ENCODE data around the gene ZCCHC8. TPM values are rescaled to one million over a fixed set of nuclear protein-coding genes. Genes with fewer than 3 reads are reported as not detected.
A peak's percentile ranks its signal among the peaks of the same experiment; 100 is the strongest.
"Not testable (repeated sequence)": the region's sequence is repeated elsewhere in the genome, so short reads cannot be mapped to it uniquely, and the experiment has no call there.

Gene ZCCHC8
- total RNA-seq, 2 experiments from 2014 or later, result 41.3 to 45.3 TPM

DNA sequence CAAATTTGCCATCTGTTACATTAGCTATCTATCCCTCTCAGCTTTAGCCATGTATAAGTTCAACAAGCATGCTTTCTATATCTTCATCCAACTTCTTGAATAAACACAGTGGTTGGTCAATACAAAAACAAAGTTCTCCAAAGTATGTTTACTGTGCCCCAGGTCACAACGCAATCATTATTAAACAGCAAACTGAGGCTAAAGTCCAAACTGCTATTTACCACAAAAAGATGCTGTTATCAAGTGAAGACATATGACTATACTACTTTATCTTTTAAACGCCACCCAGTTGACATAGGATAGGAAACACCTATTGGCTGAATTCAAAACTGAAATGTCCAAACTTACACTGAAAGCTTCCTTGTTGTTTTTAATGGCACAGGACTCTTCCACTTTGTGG, 11.7 kb downstream of the ZCCHC8 start:
- POLR2A ChIA-PET, result interaction anchor here (0.6 to 2.2 kb wide), 2 partner anchors 12 to 17 kb away, joined by 3 to 10 read pairs; partner anchors contain the start of gene ZCCHC8
- H3K4me3 Mint-ChIP-seq, result no peak overlapping the region
- H3K4me1 Mint-ChIP-seq (ENCODE audit: low read depth), result peaks cover 3% of the 10 kb centered on the region
- no peaks in the 10 kb centered on the region for H3K9me3 Mint-ChIP-seq (ENCODE audit: insufficient read depth)
- CTCF ChIA-PET, result interaction anchor here (1.3 to 2.3 kb wide), 3 partner anchors 9 to 17 kb away, joined by 3 to 11 read pairs (median 9); partner anchors contain the start of gene ZCCHC8
- H3K27me3 Mint-ChIP-seq (ENCODE audit: low read depth), result no peaks in the 10 kb centered on the region
- no peak overlapping the region for H3K27ac Mint-ChIP-seq
- peaks cover 57% of the 10 kb centered on the region for H3K36me3 Mint-ChIP-seq (ENCODE audit: low read depth)
- ATAC-seq (no peak), DNase-seq (no peak)

DNA sequence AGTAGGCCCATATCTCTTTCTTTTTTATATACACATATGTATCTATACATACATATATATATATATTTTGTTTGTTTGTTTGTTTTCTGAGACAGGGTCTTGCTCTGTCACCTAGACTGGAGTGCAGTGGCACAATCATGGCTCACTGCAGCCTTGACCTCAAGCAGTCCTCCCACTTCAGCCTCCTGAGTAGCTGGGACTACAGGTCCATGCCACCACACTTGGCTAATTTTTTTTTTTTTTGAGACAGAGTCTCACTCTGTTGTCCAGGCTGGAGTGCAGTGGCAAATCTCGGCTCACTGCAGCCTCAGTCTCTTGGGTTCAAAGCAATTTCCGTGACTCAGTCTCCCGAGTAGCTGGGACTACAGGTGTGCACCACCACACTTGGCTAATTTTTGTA, 12.9 kb downstream of the ZCCHC8 start:
- H3K27me3 Mint-ChIP-seq (ENCODE audit: low read depth); H3K9me3 Mint-ChIP-seq (ENCODE audit: insufficient read depth); ATAC-seq; H3K4me3 Mint-ChIP-seq; H3K27ac Mint-ChIP-seq; POLR2A ChIA-PET; DNase-seq; H3K4me1 Mint-ChIP-seq (ENCODE audit: low read depth): not testable (repeated sequence)
- CTCF ChIA-PET, result interaction anchor here (2.3 kb wide), 1 partner anchor 11 kb away, joined by 9 read pairs; no protein-coding TSS in a partner anchor
- H3K36me3 Mint-ChIP-seq (ENCODE audit: low read depth), result peaks cover 65% of the 10 kb centered on the region

DNA sequence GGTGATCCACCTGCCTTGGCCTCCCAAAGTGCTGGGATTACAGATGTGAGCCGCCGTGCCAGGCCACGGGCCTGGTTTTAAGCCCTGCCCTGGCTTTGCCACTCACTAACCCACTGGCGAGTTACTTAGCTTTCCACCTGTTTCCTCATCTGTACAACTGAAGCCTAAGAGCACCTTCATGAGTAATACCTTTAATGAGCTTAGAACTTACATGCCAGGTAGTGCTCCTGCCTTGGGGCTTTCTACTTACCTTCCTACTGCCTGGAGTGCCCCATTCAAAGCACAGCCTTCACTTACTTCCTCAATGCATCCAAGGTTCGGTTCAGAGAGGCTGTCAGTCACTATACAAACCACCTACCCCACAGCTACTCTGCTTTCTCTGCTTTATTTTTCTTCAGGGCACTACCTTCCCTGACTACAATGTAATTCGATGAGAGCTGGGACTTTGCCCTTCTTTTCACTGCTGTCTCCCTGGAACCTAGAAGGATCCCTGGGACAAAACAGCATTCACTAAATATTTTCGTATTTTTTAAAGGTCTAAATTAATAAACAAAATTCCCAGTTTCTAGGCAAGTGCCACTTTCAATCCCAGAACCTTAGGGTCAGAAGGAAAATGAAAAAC, 13.8 kb downstream of the ZCCHC8 start:
- Mint-ChIP-seq H3K9me3 (ENCODE audit: insufficient read depth) (no peaks in the 10 kb centered on the region), H3K27me3 (ENCODE audit: low read depth) (no peaks in the 10 kb centered on the region), H3K4me3 (no peak overlapping the region), H3K27ac (no peak overlapping the region), H3K36me3 (ENCODE audit: low read depth) (peaks cover 62% of the 10 kb centered on the region), H3K4me1 (ENCODE audit: low read depth) (peaks cover 5% of the 10 kb centered on the region)
- ATAC-seq (no peak), DNase-seq (no peak)
- ChIA-PET CTCF (no interaction called here), POLR2A (interaction anchor here (0.9 kb wide), 2 partner anchors 14 to 40 kb away, joined by 3 read pairs; partner anchors contain the start of gene RSRC2)

DNA sequence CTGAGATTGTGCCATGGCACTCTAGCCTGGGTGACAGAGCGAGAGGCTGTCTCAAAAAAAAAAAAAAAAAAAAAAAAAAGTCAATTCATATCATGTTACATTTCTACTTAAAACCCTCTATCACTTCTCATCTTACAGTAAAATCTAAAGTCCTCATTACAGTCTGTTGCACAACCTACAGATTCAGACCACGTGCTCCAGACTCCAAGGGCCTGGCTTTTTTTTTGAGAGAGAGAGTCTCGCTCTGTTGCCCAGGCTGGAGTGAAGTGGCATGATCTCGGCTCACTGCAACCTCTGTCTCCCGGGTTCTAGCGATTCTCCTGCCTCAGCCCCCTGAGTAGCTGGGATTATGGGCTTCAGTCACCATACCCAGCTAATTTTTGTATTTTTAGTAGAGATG, 14.4 kb downstream of the ZCCHC8 start:
- peaks cover 61% of the 10 kb centered on the region for H3K36me3 Mint-ChIP-seq (ENCODE audit: low read depth)
- ChIA-PET POLR2A (interaction anchor here (0.5 to 1.2 kb wide), 4 partner anchors 12 to 98 kb away, joined by 3 read pairs; partner anchors contain the start of gene RSRC2), CTCF (interaction anchor here (2.7 kb wide), 1 partner anchor 15 kb away, joined by 7 read pairs; no protein-coding TSS in a partner anchor)
- DNase-seq; H3K4me3 Mint-ChIP-seq; H3K27me3 Mint-ChIP-seq (ENCODE audit: low read depth); H3K27ac Mint-ChIP-seq; H3K4me1 Mint-ChIP-seq (ENCODE audit: low read depth); ATAC-seq; H3K9me3 Mint-ChIP-seq (ENCODE audit: insufficient read depth): not testable (repeated sequence)

DNA sequence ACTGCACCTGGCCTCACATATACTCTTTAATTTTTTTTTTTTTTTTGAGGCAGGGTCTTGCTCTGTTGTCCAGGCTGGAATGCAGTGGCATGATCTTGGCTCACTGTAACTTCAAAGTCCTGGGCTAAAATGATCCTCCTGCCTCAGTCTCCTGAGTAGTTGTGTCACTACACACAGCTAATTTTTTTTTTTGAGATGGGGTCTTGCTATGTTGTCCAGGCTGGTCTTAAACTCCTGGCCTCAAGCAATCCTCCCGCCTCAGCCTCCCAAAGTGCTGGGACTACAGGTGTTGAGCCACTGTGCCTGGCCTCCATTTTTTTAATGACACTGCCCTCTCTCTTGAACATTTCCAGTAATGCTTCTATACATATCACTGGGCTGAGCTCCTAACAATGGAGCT, 16.3 kb downstream of the ZCCHC8 start:
- not testable (repeated sequence) for H3K27me3 Mint-ChIP-seq (ENCODE audit: low read depth); ATAC-seq; H3K4me1 Mint-ChIP-seq (ENCODE audit: low read depth); H3K9me3 Mint-ChIP-seq (ENCODE audit: insufficient read depth); DNase-seq; H3K27ac Mint-ChIP-seq; H3K4me3 Mint-ChIP-seq
- peaks cover 61% of the 10 kb centered on the region for H3K36me3 Mint-ChIP-seq (ENCODE audit: low read depth)
- ChIA-PET POLR2A (interaction anchor here (0.7 to 1.5 kb wide), 2 partner anchors 43 to 155 kb away, joined by 3 to 4 read pairs; partner anchors contain the start of genes KNTC1 and RSRC2), CTCF (interaction anchor here (2.7 kb wide), 1 partner anchor 13 kb away, joined by 7 read pairs; no protein-coding TSS in a partner anchor)

DNA sequence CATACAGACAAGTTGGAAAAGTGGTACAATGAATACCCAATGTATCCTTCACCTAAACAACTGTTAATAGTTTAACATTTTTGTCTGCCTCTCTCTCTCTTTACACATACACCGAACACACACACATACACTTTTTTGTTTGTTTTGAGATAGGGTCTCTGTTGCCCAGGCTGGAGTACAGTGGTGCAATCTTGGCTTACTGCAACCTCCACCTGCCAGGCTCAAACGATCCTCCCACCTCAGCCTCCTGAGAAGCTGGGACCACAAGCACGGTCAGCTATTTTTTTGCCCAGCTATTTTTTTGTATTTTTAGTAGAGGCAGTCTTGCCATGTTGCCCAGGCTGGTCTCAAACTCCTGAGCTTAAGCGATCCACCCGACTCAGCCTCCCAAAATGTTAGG, 16.8 kb downstream of the ZCCHC8 start:
- no peak for ATAC-seq

DNA sequence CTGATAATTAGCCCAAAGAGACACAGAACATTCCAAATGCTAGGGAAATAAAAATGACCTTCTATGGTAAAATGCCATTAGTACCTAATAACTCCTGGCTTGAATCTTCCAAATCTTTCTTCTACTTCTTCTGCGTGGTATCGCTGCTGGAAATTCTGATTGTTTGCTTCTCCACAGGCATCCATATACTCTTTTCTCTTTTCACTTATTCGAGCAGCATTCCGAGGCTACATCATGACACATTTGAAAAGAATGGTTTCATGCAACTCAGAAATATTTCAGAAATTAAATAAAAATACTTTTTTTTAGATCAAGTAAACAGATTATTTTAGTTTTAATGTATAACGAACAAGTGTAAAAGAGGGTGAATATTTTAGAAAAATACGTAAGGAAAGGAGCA, 18.9 kb downstream of the ZCCHC8 start:
- Mint-ChIP-seq H3K4me1 (ENCODE audit: low read depth) (peaks cover 3% of the 10 kb centered on the region), H3K9me3 (ENCODE audit: insufficient read depth) (no peaks in the 10 kb centered on the region), H3K27ac (no peak overlapping the region), H3K36me3 (ENCODE audit: low read depth) (peaks cover 63% of the 10 kb centered on the region), H3K27me3 (ENCODE audit: low read depth) (no peaks in the 10 kb centered on the region), H3K4me3 (no peak overlapping the region)
- ATAC-seq (no peak), DNase-seq (no peak)
- POLR2A ChIA-PET, result no interaction called here
- CTCF ChIA-PET, result no interaction called here

More for the DNA sequence above, 16.8 kb downstream of the ZCCHC8 start:
- Mint-ChIP-seq H3K9me3 (ENCODE audit: insufficient read depth) (no peaks in the 10 kb centered on the region), H3K27me3 (ENCODE audit: low read depth) (no peaks in the 10 kb centered on the region), H3K27ac (peak overlapping the region; percentile 43), H3K4me1 (ENCODE audit: low read depth) (peaks cover 3% of the 10 kb centered on the region), H3K4me3 (no peak overlapping the region), H3K36me3 (ENCODE audit: low read depth) (peaks cover 60% of the 10 kb centered on the region)
- CTCF ChIA-PET, result interaction anchor here (2.7 kb wide), 1 partner anchor 13 kb away, joined by 7 read pairs; no protein-coding TSS in a partner anchor
- DNase-seq, result no peak
- POLR2A ChIA-PET, result interaction anchor here (0.7 to 1.5 kb wide), 2 partner anchors 43 to 155 kb away, joined by 3 to 4 read pairs; partner anchors contain the start of genes KNTC1 and RSRC2

DNA sequence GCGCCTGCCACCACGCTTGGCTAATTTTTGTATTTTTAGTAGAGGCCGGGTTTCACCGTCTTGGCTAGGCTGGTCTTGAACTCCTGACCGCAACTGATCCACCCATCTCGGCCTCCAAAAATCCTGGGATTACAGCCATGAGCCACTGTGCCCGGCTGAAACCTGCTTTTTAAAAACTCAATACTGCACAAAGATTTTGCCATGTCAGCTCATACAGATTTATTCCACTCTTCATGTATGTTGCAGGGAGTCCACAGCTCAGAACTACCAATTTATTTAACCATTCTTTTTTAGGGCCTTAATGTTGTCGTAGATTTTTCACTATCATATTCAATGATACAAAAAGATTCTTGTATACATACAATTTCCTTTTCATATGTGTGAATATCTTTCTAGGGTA, 20.0 kb downstream of the ZCCHC8 start:
- CTCF ChIA-PET, result interaction anchor here (1.7 kb wide), 1 partner anchor 81 kb away, joined by 7 read pairs; no protein-coding TSS in a partner anchor
- POLR2A ChIA-PET, result interaction anchor here (0.9 kb wide), 1 partner anchor 9 kb away, joined by 3 read pairs; no protein-coding TSS in a partner anchor
- Mint-ChIP-seq H3K4me3 (no peak overlapping the region), H3K36me3 (ENCODE audit: low read depth) (peaks cover 67% of the 10 kb centered on the region), H3K27ac (no peak overlapping the region), H3K4me1 (ENCODE audit: low read depth) (peaks cover 4% of the 10 kb centered on the region), H3K27me3 (ENCODE audit: low read depth) (no peaks in the 10 kb centered on the region), H3K9me3 (ENCODE audit: insufficient read depth) (no peaks in the 10 kb centered on the region)
- no peak for DNase-seq
- ATAC-seq, result no peak

DNA sequence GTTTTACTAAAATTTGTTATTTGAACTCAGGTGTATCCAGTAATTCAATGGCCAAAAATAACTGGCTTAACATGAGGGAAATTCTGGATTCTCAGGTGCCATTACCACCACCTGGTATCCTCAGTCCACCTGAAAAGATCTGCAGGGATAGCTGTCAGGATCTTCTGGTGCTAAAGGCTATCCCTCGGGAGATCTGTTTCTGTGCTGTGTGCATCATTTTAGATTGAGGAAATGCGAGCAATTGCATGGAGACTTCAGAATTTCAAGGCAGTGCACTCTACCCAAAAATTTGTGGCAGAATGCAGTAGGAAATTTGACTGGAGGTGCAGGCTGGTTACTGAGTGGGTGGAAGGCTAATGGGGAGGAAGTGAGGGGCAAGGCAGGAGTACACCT, 26.4 kb downstream of the ZCCHC8 start:
- peaks cover 54% of the 10 kb centered on the region for H3K36me3 Mint-ChIP-seq (ENCODE audit: low read depth)
- ATAC-seq, result no peak
- H3K4me3 Mint-ChIP-seq, result no peak overlapping the region

DNA sequence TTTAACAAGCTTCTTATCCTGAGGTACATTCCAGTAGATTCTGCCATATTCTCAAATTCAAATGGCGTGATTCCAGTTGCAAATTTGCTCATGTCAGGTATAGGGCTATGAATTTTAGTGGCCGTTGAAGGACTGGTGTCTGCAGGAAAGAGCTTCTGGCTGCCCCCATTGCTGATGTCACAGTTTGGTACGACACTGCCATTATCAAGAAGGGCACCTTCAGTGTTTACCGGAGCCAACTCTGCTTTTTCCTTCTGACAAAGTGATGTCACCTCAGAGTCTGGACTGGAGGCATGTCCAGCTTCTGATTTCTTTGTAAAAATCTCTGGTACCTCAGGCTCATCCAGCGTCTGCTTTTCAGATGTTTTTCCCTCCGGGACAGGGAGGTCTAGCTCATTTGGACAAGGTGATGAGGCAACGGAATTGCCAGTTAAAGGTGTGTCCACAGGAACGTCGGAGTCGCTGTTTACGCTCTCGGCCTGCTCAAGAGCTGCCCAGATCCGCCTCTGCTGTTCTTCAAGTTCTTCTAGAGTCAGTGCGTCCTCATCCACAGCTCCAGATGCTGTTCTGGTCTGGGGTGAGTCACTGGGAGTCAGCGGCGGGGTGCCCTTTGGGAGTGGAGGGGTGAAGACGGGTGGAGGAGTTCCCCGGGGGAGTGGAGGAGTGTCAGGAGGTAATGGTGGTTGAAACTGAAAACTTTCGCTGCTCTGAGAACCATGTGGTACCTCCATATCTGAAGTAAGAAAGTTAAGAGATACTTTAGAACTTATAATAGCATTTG, 27.0 kb downstream of the ZCCHC8 start:
- ATAC-seq (no peak), DNase-seq (peak; percentile 26)
- Mint-ChIP-seq H3K4me3 (no peak overlapping the region), H3K36me3 (ENCODE audit: low read depth) (peaks cover 49% of the 10 kb centered on the region), H3K27ac (no peak overlapping the region), H3K9me3 (ENCODE audit: insufficient read depth) (no peaks in the 10 kb centered on the region), H3K27me3 (ENCODE audit: low read depth) (no peaks in the 10 kb centered on the region), H3K4me1 (ENCODE audit: low read depth) (peaks cover 21% of the 10 kb centered on the region)
- POLR2A ChIA-PET, result interaction anchor here (0.7 to 1.3 kb wide), 3 partner anchors 13 to 83 kb away, joined by 3 to 4 read pairs (median 3); partner anchors contain the start of gene ZCCHC8
- CTCF ChIA-PET, result interaction anchor here (0.6 to 6.3 kb wide), 12 partner anchors 14 to 192 kb away, joined by 3 to 253 read pairs (median 4); partner anchors contain the start of gene CLIP1

More for the DNA sequence above, 26.4 kb downstream of the ZCCHC8 start:
- H3K27ac Mint-ChIP-seq, result peak overlapping the region; percentile 50
- peaks cover 21% of the 10 kb centered on the region for H3K4me1 Mint-ChIP-seq (ENCODE audit: low read depth)
- ChIA-PET CTCF (interaction anchor here (1.3 to 6.3 kb wide), 3 partner anchors 24 to 91 kb away, joined by 3 to 253 read pairs (median 6); no protein-coding TSS in a partner anchor), POLR2A (interaction anchor here (0.7 to 1.3 kb wide), 2 partner anchors 26 to 84 kb away, joined by 3 to 4 read pairs; partner anchors contain the start of gene ZCCHC8)
- no peaks in the 10 kb centered on the region for H3K9me3 Mint-ChIP-seq (ENCODE audit: insufficient read depth)
- H3K27me3 Mint-ChIP-seq (ENCODE audit: low read depth), result no peaks in the 10 kb centered on the region
- DNase-seq, result no peak

Measured in activated CD8-positive, alpha-beta T cell treated with anti-CD3 and anti-CD28 coated beads, Interleukin-2, amount 10 ng/mL, durations not matched to agents 7 days and 5 days (primary cell).